ENCODE results near the gene OR52E5. TPM values are rescaled to one million over a fixed set of nuclear protein-coding genes. Genes with fewer than 3 reads are reported as not detected.

The OR52E5 gene
- polyA plus RNA-seq, 2 donors, result not detected

- Histone ChIP-seq H3K4me3 (ENCODE audit: low read depth in 1 of 2, low read length in 2 of 2) (no peak overlapping the region), H3K27me3 (ENCODE audit: control insufficient read depth in 1 of 2, insufficient read depth in 2 of 2, low read length in 2 of 2) (no peaks in the 10 kb centered on the region), H3K9me3 (ENCODE audit: control insufficient read depth in 2 of 2, insufficient read depth in 1 of 2, low read depth in 1 of 2, low read length in 1 of 2) (peaks cover 8 to 15% of the 10 kb centered on the region in 2 donors), H3K36me3 (ENCODE audit: control insufficient read depth in 2 of 2, insufficient read depth in 2 of 2, low read length in 1 of 2) (no peaks in the 10 kb centered on the region), H3K27ac (ENCODE audit: low read depth in 2 of 2, low read length in 1 of 2) (no peak overlapping the region), H3K4me1 (ENCODE audit: control insufficient read depth in 2 of 2, insufficient read depth in 2 of 2, low read length in 1 of 2) (no peaks in the 10 kb centered on the region)
- WGBS, 2 donors, result 88 to 93% methylated on average over 31 of the region's 31 CpGs
Observed at GRCh38 chr11:5929571-5930368, 36.8 kb downstream of the OR52E5 start.

- Histone ChIP-seq H3K4me3 (ENCODE audit: low read depth in 1 of 2, low read length in 2 of 2) (no peak overlapping the region), H3K36me3 (ENCODE audit: control insufficient read depth in 2 of 2, insufficient read depth in 2 of 2, low read length in 1 of 2) (no peaks in the 10 kb centered on the region), H3K27ac (ENCODE audit: low read depth in 2 of 2, low read length in 1 of 2) (no peak overlapping the region), H3K9me3 (ENCODE audit: control insufficient read depth in 2 of 2, insufficient read depth in 1 of 2, low read depth in 1 of 2, low read length in 1 of 2) (peaks cover 8 to 15% of the 10 kb centered on the region in 2 donors), H3K4me1 (ENCODE audit: control insufficient read depth in 2 of 2, insufficient read depth in 2 of 2, low read length in 1 of 2) (no peaks in the 10 kb centered on the region), H3K27me3 (ENCODE audit: control insufficient read depth in 1 of 2, insufficient read depth in 2 of 2, low read length in 2 of 2) (no peaks in the 10 kb centered on the region)
- whole genome bisulfite sequencing, 2 donors, result 86 to 95% methylated on average over 19 of the region's 19 CpGs
Observed at GRCh38 chr11:5930614-5931013, 37.6 kb downstream of the OR52E5 start.

- H3K36me3 ChIP-seq (ENCODE audit: control insufficient read depth in 2 of 2, insufficient read depth in 2 of 2, low read length in 1 of 2), result no peaks in the 10 kb centered on the region
- no peaks in the 10 kb centered on the region for H3K27me3 ChIP-seq (ENCODE audit: control insufficient read depth in 1 of 2, insufficient read depth in 2 of 2, low read length in 2 of 2)
- 94 to 95% methylated on average over 8 of the region's 8 CpGs for WGBS, 2 donors
- H3K27ac ChIP-seq (ENCODE audit: low read depth in 2 of 2, low read length in 1 of 2), result no peak overlapping the region
- H3K4me1 ChIP-seq (ENCODE audit: control insufficient read depth in 2 of 2, insufficient read depth in 2 of 2, low read length in 1 of 2), result no peaks in the 10 kb centered on the region
- H3K9me3 ChIP-seq (ENCODE audit: control insufficient read depth in 2 of 2, insufficient read depth in 1 of 2, low read depth in 1 of 2, low read length in 1 of 2), result peaks cover 8 to 15% of the 10 kb centered on the region in 2 donors
- no peak overlapping the region for H3K4me3 ChIP-seq (ENCODE audit: low read depth in 1 of 2, low read length in 2 of 2)
Observed at GRCh38 chr11:5931061-5931460, 38.1 kb downstream of the OR52E5 start.

DNA sequence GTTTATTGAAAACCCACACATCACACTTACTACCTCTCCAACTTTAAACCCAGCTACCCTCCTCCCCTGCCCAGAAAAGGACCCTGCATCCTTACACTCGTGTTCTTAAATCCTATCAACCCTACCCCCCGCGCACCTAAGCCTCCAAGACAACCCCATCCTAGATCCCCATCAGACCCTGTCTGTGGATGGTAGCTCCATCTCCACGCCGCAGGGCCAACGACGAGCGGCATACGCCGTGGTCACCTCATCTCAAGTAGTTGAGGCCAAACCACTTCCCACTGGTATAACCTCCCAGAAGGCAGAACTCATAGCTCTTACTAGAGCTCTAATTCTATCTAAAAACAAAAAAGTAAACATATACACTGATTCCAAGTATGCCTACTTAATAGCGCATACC is 39.7 kb downstream of the OR52E5 start:
- Histone ChIP-seq H3K27me3 (ENCODE audit: control insufficient read depth in 1 of 2, insufficient read depth in 2 of 2, low read length in 2 of 2) (no peaks in the 10 kb centered on the region), H3K36me3 (ENCODE audit: control insufficient read depth in 2 of 2, insufficient read depth in 2 of 2, low read length in 1 of 2) (no peaks in the 10 kb centered on the region), H3K4me1 (ENCODE audit: control insufficient read depth in 2 of 2, insufficient read depth in 2 of 2, low read length in 1 of 2) (no peaks in the 10 kb centered on the region), H3K4me3 (ENCODE audit: low read depth in 1 of 2, low read length in 2 of 2) (no peak overlapping the region), H3K9me3 (ENCODE audit: control insufficient read depth in 2 of 2, insufficient read depth in 1 of 2, low read depth in 1 of 2, low read length in 1 of 2) (peaks cover 8 to 15% of the 10 kb centered on the region in 2 donors), H3K27ac (ENCODE audit: low read depth in 2 of 2, low read length in 1 of 2) (no peak overlapping the region)
- WGBS, 2 donors, result 95 to 97% methylated on average over 11 of the region's 11 CpGs

- H3K4me3 ChIP-seq (ENCODE audit: low read depth in 1 of 2, low read length in 2 of 2), result no peak overlapping the region
- H3K9me3 ChIP-seq (ENCODE audit: control insufficient read depth in 2 of 2, insufficient read depth in 1 of 2, low read depth in 1 of 2, low read length in 1 of 2), result peaks cover 8 to 15% of the 10 kb centered on the region in 2 donors
- H3K4me1 ChIP-seq (ENCODE audit: control insufficient read depth in 2 of 2, insufficient read depth in 2 of 2, low read length in 1 of 2), result no peaks in the 10 kb centered on the region
- no peak overlapping the region for H3K27ac ChIP-seq (ENCODE audit: low read depth in 2 of 2, low read length in 1 of 2)
- WGBS, 2 donors, result 93% methylated on average over 10 of the region's 10 CpGs
- H3K36me3 ChIP-seq (ENCODE audit: control insufficient read depth in 2 of 2, insufficient read depth in 2 of 2, low read length in 1 of 2), result no peaks in the 10 kb centered on the region
- no peaks in the 10 kb centered on the region for H3K27me3 ChIP-seq (ENCODE audit: control insufficient read depth in 1 of 2, insufficient read depth in 2 of 2, low read length in 2 of 2)
Observed at GRCh38 chr11:5933116-5933515, 40.1 kb downstream of the OR52E5 start.

- no peaks in the 10 kb centered on the region for H3K4me1 ChIP-seq (ENCODE audit: control insufficient read depth in 2 of 2, insufficient read depth in 2 of 2, low read length in 1 of 2)
- WGBS, 2 donors, result 87 to 94% methylated on average over 39 of the region's 39 CpGs
Observed at GRCh38 chr11:5937868-5938602, 45.0 kb downstream of the OR52E5 start.

DNA sequence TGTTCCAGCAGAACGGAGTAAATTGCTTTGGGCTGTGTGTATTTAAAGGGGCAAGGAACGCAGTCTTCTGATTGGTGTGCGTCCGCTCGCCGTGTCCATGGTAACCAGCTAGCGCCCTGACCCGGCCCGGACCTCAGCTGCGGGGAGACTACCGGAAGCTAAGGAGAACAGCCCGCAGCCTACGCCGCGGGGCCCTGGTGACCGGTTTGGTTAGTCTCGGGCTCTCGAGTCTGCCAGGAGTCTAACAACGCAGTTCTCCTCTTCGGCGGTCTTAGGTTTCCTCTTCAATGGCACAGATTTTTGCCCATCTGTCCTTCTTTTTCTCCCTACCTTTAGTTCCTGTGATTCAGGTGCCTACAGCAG is 45.6 kb downstream of the OR52E5 start:
- WGBS, 2 donors, result 73 to 82% methylated on average over 21 of the region's 21 CpGs
- H3K36me3 ChIP-seq (ENCODE audit: control insufficient read depth in 2 of 2, insufficient read depth in 2 of 2, low read length in 1 of 2), result no peaks in the 10 kb centered on the region
- no peaks in the 10 kb centered on the region for H3K4me1 ChIP-seq (ENCODE audit: control insufficient read depth in 2 of 2, insufficient read depth in 2 of 2, low read length in 1 of 2)
- H3K27me3 ChIP-seq (ENCODE audit: control insufficient read depth in 1 of 2, insufficient read depth in 2 of 2, low read length in 2 of 2), result no peaks in the 10 kb centered on the region
- H3K9me3 ChIP-seq (ENCODE audit: control insufficient read depth in 2 of 2, insufficient read depth in 1 of 2, low read depth in 1 of 2, low read length in 1 of 2), result peaks cover 0 to 3% of the 10 kb centered on the region in 2 donors
- no peak overlapping the region for H3K4me3 ChIP-seq (ENCODE audit: low read depth in 1 of 2, low read length in 2 of 2)
- no peak overlapping the region for H3K27ac ChIP-seq (ENCODE audit: low read depth in 2 of 2, low read length in 1 of 2)

More at GRCh38 chr11:5937868-5938602, 45.0 kb downstream of the OR52E5 start:
- Histone ChIP-seq H3K9me3 (ENCODE audit: control insufficient read depth in 2 of 2, insufficient read depth in 1 of 2, low read depth in 1 of 2, low read length in 1 of 2) (peaks cover 0 to 6% of the 10 kb centered on the region in 2 donors), H3K27ac (ENCODE audit: low read depth in 2 of 2, low read length in 1 of 2) (no peak overlapping the region), H3K36me3 (ENCODE audit: control insufficient read depth in 2 of 2, insufficient read depth in 2 of 2, low read length in 1 of 2) (no peaks in the 10 kb centered on the region), H3K4me3 (ENCODE audit: low read depth in 1 of 2, low read length in 2 of 2) (no peak overlapping the region), H3K27me3 (ENCODE audit: control insufficient read depth in 1 of 2, insufficient read depth in 2 of 2, low read length in 2 of 2) (no peaks in the 10 kb centered on the region)

DNA sequence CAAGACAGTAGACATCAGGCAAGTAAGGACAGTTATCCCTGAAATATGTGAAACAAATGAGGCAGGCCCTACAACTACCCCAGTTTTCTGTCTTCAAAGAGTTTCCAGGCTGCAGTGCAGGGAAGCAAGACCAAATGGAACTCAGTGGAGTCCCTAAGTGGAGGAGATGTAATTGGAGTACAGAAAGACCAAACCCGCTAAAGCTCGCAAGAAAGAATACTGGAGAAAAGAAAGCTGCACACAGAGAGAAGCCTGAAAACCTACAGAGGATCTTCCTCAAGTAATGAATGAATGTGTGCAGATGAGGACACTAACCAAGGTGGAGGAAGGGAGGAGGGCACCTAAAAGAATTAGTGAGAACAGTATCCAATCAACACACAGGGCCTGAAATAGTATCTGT is 47.7 kb downstream of the OR52E5 start:
- Histone ChIP-seq H3K27ac (ENCODE audit: low read depth in 2 of 2, low read length in 1 of 2) (no peak overlapping the region), H3K27me3 (ENCODE audit: control insufficient read depth in 1 of 2, insufficient read depth in 2 of 2, low read length in 2 of 2) (no peaks in the 10 kb centered on the region), H3K9me3 (ENCODE audit: control insufficient read depth in 2 of 2, insufficient read depth in 1 of 2, low read depth in 1 of 2, low read length in 1 of 2) (peaks cover 0 to 3% of the 10 kb centered on the region in 2 donors), H3K36me3 (ENCODE audit: control insufficient read depth in 2 of 2, insufficient read depth in 2 of 2, low read length in 1 of 2) (no peaks in the 10 kb centered on the region), H3K4me3 (ENCODE audit: low read depth in 1 of 2, low read length in 2 of 2) (no peak overlapping the region), H3K4me1 (ENCODE audit: control insufficient read depth in 2 of 2, insufficient read depth in 2 of 2, low read length in 1 of 2) (no peaks in the 10 kb centered on the region)
- 93 to 94% methylated on average over 2 of the region's 2 CpGs for WGBS, 2 donors

- no peak within 1 kb of the TSS for H3K4me3 ChIP-seq (ENCODE audit: low read depth in 1 of 2, low read length in 2 of 2)
- H3K9me3 ChIP-seq (ENCODE audit: control insufficient read depth in 2 of 2, insufficient read depth in 1 of 2, low read depth in 1 of 2, low read length in 1 of 2), result peaks cover 0 to 3% of the 10 kb centered on the region in 2 donors
- 65 to 84% methylated on average over 3 of the region's 3 CpGs for WGBS, 2 donors
- no peaks in the 10 kb centered on the region for H3K4me1 ChIP-seq (ENCODE audit: control insufficient read depth in 2 of 2, insufficient read depth in 2 of 2, low read length in 1 of 2)
- no peaks in the 10 kb centered on the region for H3K36me3 ChIP-seq (ENCODE audit: control insufficient read depth in 2 of 2, insufficient read depth in 2 of 2, low read length in 1 of 2)
- no peaks in the 10 kb centered on the region for H3K27me3 ChIP-seq (ENCODE audit: control insufficient read depth in 1 of 2, insufficient read depth in 2 of 2, low read length in 2 of 2)
- no peak within 1 kb of the TSS for H3K27ac ChIP-seq (ENCODE audit: low read depth in 2 of 2, low read length in 1 of 2)
Observed at GRCh38 chr11:5941951-5942350, 48.9 kb downstream of the OR52E5 start, which contains the start of gene OR56A3. TSS of gene OR56A3 (plus strand) at chr11:5942251. CDS start at chr11:5947347, 5,096 bp downstream.
